Endothelial cell (in vitro differentiated cells): ENCODE data around the gene WDFY2. TPM values are rescaled to one million over a fixed set of nuclear protein-coding genes. Genes with fewer than 3 reads are reported as not detected.

Experiments
- DNase-seq: peaks from one replicate; pipeline ENCODE4 v3.0.0; 2021; ENCODE audit warnings: low spot score
- H3K27ac Mint-ChIP-seq: one replicate; pipeline ENCODE4 v1.8.0; 2021; ENCODE audit warnings: mixed read lengths, inconsistent platforms; ENCODE audit not compliant: unreplicated experiment
- H3K27me3 Mint-ChIP-seq: one replicate; pipeline ENCODE4 v1.8.0; 2021; ENCODE audit warnings: mild to moderate bottlenecking, moderate library complexity, mixed read lengths, inconsistent platforms; ENCODE audit not compliant: unreplicated experiment
- H3K36me3 Mint-ChIP-seq: one replicate; pipeline ENCODE4 v1.8.0; 2021; ENCODE audit warnings: mild to moderate bottlenecking, low read depth, mixed read lengths, inconsistent platforms; ENCODE audit not compliant: unreplicated experiment
- H3K4me1 Mint-ChIP-seq: one replicate; pipeline ENCODE4 v1.8.0; 2021; ENCODE audit warnings: mild to moderate bottlenecking, mixed read lengths, inconsistent platforms; ENCODE audit not compliant: unreplicated experiment
- H3K4me3 Mint-ChIP-seq: one replicate; pipeline ENCODE4 v1.8.0; 2021; ENCODE audit warnings: mild to moderate bottlenecking, mixed read lengths, inconsistent platforms; ENCODE audit not compliant: unreplicated experiment
- H3K9me3 Mint-ChIP-seq: one replicate; pipeline ENCODE4 v1.8.0; 2021; ENCODE audit warnings: mixed read lengths, inconsistent platforms; ENCODE audit not compliant: unreplicated experiment
- total RNA-seq: library from RNA; stranded (reverse); fragmentation: NEBNext Ultra II Directional; extraction: Animal tissue kit (Norgen Biotek cat#: 25700); gene quantifications from one replicate; pipeline ENCODE4 v1.2.1, GENCODE V29; 2021; ENCODE audit not compliant: unreplicated experiment
- TF ChIP-seq, protein P1 (sequence below): fragments of 200-600 bp; sonication (generic); IDR thresholded peaks from one replicate; pipeline ENCODE4 v1.5.0; 2021; ENCODE audit warnings: antibody characterized with exemption; ENCODE audit not compliant: unreplicated experiment

Gene WDFY2
- total RNA-seq, 1 donor from 2014 or later, result 22.7 TPM

GRCh38 chr13:51785712-51786424 lies 201.6 kb downstream of the WDFY2 start:
- peaks cover 4% of the 10 kb centered on the region for H3K27me3 Mint-ChIP-seq
- TF ChIP-seq, protein P1, sequence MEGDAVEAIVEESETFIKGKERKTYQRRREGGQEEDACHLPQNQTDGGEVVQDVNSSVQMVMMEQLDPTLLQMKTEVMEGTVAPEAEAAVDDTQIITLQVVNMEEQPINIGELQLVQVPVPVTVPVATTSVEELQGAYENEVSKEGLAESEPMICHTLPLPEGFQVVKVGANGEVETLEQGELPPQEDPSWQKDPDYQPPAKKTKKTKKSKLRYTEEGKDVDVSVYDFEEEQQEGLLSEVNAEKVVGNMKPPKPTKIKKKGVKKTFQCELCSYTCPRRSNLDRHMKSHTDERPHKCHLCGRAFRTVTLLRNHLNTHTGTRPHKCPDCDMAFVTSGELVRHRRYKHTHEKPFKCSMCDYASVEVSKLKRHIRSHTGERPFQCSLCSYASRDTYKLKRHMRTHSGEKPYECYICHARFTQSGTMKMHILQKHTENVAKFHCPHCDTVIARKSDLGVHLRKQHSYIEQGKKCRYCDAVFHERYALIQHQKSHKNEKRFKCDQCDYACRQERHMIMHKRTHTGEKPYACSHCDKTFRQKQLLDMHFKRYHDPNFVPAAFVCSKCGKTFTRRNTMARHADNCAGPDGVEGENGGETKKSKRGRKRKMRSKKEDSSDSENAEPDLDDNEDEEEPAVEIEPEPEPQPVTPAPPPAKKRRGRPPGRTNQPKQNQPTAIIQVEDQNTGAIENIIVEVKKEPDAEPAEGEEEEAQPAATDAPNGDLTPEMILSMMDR, result no peak
- H3K9me3 Mint-ChIP-seq, result no peaks in the 10 kb centered on the region
- H3K27ac Mint-ChIP-seq, result no peak overlapping the region
- H3K4me1 Mint-ChIP-seq, result peaks cover 9% of the 10 kb centered on the region
- no peak for DNase-seq
- no peak overlapping the region for H3K4me3 Mint-ChIP-seq
- peaks cover 8% of the 10 kb centered on the region for H3K36me3 Mint-ChIP-seq

GRCh38 chr13:51786425-51787265 lies 202.4 kb downstream of the WDFY2 start:
- no peak overlapping the region for H3K27ac Mint-ChIP-seq
- DNase-seq, result no peak

GRCh38 chr13:51793570-51794271 lies 209.5 kb downstream of the WDFY2 start:
- H3K36me3 Mint-ChIP-seq, result peaks cover 9% of the 10 kb centered on the region
- peaks cover 4% of the 10 kb centered on the region for H3K27me3 Mint-ChIP-seq
- TF ChIP-seq, protein P1, result no peak
- peaks cover 17% of the 10 kb centered on the region for H3K4me1 Mint-ChIP-seq
- no peak overlapping the region for H3K27ac Mint-ChIP-seq
- H3K4me3 Mint-ChIP-seq, result no peak overlapping the region
- no peaks in the 10 kb centered on the region for H3K9me3 Mint-ChIP-seq
- no peak for DNase-seq

More at GRCh38 chr13:51786425-51787265, 202.4 kb downstream of the WDFY2 start:
- peaks cover 8% of the 10 kb centered on the region for H3K36me3 Mint-ChIP-seq
- peaks cover 9% of the 10 kb centered on the region for H3K4me1 Mint-ChIP-seq
- H3K4me3 Mint-ChIP-seq, result no peak overlapping the region
- no peaks in the 10 kb centered on the region for H3K9me3 Mint-ChIP-seq
- TF ChIP-seq, protein P1, result no peak
- H3K27me3 Mint-ChIP-seq, result peaks cover 4% of the 10 kb centered on the region

DNA sequence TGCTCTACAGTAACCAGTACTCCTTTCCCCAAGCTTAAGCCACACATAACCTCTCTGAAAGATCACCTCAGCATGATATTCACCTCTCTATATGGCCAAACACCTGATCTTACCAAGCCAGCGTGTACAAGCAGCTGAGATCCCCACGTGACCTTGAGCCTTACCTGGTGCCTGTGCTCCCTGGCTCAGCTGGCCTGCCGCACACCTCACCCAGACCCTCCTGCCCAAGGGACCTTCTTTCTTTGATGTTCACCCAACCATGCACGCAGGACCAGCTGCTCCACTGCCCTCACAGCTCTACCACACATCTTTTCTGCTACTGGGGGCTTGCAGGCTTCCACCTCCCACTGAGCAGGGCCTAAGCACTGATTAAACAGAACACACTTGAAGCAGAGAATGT lies 210.7 kb downstream of the WDFY2 start:
- peaks cover 4% of the 10 kb centered on the region for H3K36me3 Mint-ChIP-seq
- H3K27ac Mint-ChIP-seq, result no peak overlapping the region
- TF ChIP-seq, protein P1, result no peak
- H3K27me3 Mint-ChIP-seq, result peaks cover 4% of the 10 kb centered on the region
- H3K4me1 Mint-ChIP-seq, result peaks cover 28% of the 10 kb centered on the region
- H3K9me3 Mint-ChIP-seq, result no peaks in the 10 kb centered on the region
- H3K4me3 Mint-ChIP-seq, result no peak overlapping the region
- DNase-seq, result no peak
